ENCODE results near the gene NPDC1.

The NPDC1 gene

GRCh38 chr9:137017071-137017470 is 28.9 kb downstream of the NPDC1 start:
- Histone ChIP-seq H2AFZ (ENCODE audit: low read length) (no peak overlapping the region), H3K4me2 (ENCODE audit: low read depth, low read length) (no peak overlapping the region), H3K9me3 (replicated peaks; ENCODE audit: insufficient read depth, low read length) (no peaks in the 10 kb centered on the region), H3K27me3 (replicated peaks; ENCODE audit: insufficient read depth, low read length) (peaks cover 51% of the 10 kb centered on the region), H4K20me1 (ENCODE audit: insufficient read depth, low read length) (no peaks in the 10 kb centered on the region), H3K36me3 (replicated peaks; ENCODE audit: insufficient read depth, low read length) (no peaks in the 10 kb centered on the region), H3K9me2 (replicated peaks; ENCODE audit: insufficient read depth, low read length) (no peaks in the 10 kb centered on the region), H3F3A (ENCODE audit: insufficient read depth, low read length) (no peaks in the 10 kb centered on the region), H3K4me3 (ENCODE audit: low read length) (no peak overlapping the region), H3K79me2 (ENCODE audit: low read length) (no peaks in the 10 kb centered on the region), H3K4me1 (ENCODE audit: low read length) (no peaks in the 10 kb centered on the region), H3K27ac (ENCODE audit: low read length) (no peak overlapping the region), H3K9ac (ENCODE audit: low read length) (no peak overlapping the region)
- TF ChIP-seq EZH2phosphoT487 (IDR thresholded peaks at IDR 0.05; ENCODE audit: low read length) (no peak), CTCF (IDR thresholded peaks at IDR 0.05; ENCODE audit: low read length) (no peak), EZH2 (optimal IDR thresholded peaks at IDR 0.05; ENCODE audit: low read depth, low read length) (no peak)
- no peak for DNase-seq

- DNase-seq = no peak
- Histone ChIP-seq H3K27me3 (replicated peaks; ENCODE audit: insufficient read depth, low read length) (peaks cover 51% of the 10 kb centered on the region), H3K27ac (ENCODE audit: low read length) (no peak overlapping the region), H3K4me1 (ENCODE audit: low read length) (no peaks in the 10 kb centered on the region), H3K9ac (ENCODE audit: low read length) (no peak overlapping the region), H3K4me2 (ENCODE audit: low read depth, low read length) (no peak overlapping the region), H3F3A (ENCODE audit: insufficient read depth, low read length) (no peaks in the 10 kb centered on the region), H2AFZ (ENCODE audit: low read length) (no peak overlapping the region), H3K4me3 (ENCODE audit: low read length) (no peak overlapping the region), H3K36me3 (replicated peaks; ENCODE audit: insufficient read depth, low read length) (no peaks in the 10 kb centered on the region), H3K9me2 (replicated peaks; ENCODE audit: insufficient read depth, low read length) (no peaks in the 10 kb centered on the region), H4K20me1 (ENCODE audit: insufficient read depth, low read length) (no peaks in the 10 kb centered on the region), H3K9me3 (replicated peaks; ENCODE audit: insufficient read depth, low read length) (no peaks in the 10 kb centered on the region), H3K79me2 (ENCODE audit: low read length) (no peaks in the 10 kb centered on the region)
- TF ChIP-seq EZH2phosphoT487 (IDR thresholded peaks at IDR 0.05; ENCODE audit: low read length) (no peak), CTCF (IDR thresholded peaks at IDR 0.05; ENCODE audit: low read length) (no peak), EZH2 (optimal IDR thresholded peaks at IDR 0.05; ENCODE audit: low read depth, low read length) (no peak)
These were observed 29.5 kb downstream of the NPDC1 start for GRCh38 chr9:137016436-137016835.

- Histone ChIP-seq H3K9me3 (replicated peaks; ENCODE audit: insufficient read depth, low read length) (no peaks in the 10 kb centered on the region), H3K9ac (ENCODE audit: low read length) (no peak overlapping the region)
These were observed 30.0 kb downstream of the NPDC1 start for GRCh38 chr9:137015976-137016375.

More at GRCh38 chr9:137015976-137016375, 30.0 kb downstream of the NPDC1 start:
- Histone ChIP-seq H3K36me3 (replicated peaks; ENCODE audit: insufficient read depth, low read length) (no peaks in the 10 kb centered on the region), H2AFZ (ENCODE audit: low read length) (no peak overlapping the region), H3K27ac (ENCODE audit: low read length) (no peak overlapping the region), H3K4me3 (ENCODE audit: low read length) (no peak overlapping the region), H3K4me1 (ENCODE audit: low read length) (no peaks in the 10 kb centered on the region), H3K4me2 (ENCODE audit: low read depth, low read length) (no peak overlapping the region), H3K27me3 (replicated peaks; ENCODE audit: insufficient read depth, low read length) (peaks cover 50% of the 10 kb centered on the region), H4K20me1 (ENCODE audit: insufficient read depth, low read length) (no peaks in the 10 kb centered on the region), H3K9me2 (replicated peaks; ENCODE audit: insufficient read depth, low read length) (no peaks in the 10 kb centered on the region), H3K79me2 (ENCODE audit: low read length) (no peaks in the 10 kb centered on the region), H3F3A (ENCODE audit: insufficient read depth, low read length) (no peaks in the 10 kb centered on the region)
- no peak for DNase-seq
- TF ChIP-seq EZH2 (optimal IDR thresholded peaks at IDR 0.05; ENCODE audit: low read depth, low read length) (no peak), CTCF (IDR thresholded peaks at IDR 0.05; ENCODE audit: low read length) (no peak), EZH2phosphoT487 (IDR thresholded peaks at IDR 0.05; ENCODE audit: low read length) (no peak)
